GM23338 (cell line): Measurements from ENCODE around the gene STAT5B. TPM values are rescaled to one million over a fixed set of nuclear protein-coding genes. Genes with fewer than 3 reads are reported as not detected.
A peak's percentile ranks its signal among the peaks of the same experiment; 100 is the strongest.
"Not testable (repeated sequence)": the region's sequence is repeated elsewhere in the genome, so short reads cannot be mapped to it uniquely, and the experiment has no call there.

Experiments
- ATAC-seq: fragments of 200-7000 bp; cut with Tn5 transposase; 3 replicates; pipeline ENCODE4 v1.9.1; 2020
- DNase-seq: peaks from one replicate; pipeline ENCODE4 v3.0.0-alpha.2; 2015; ENCODE audit warnings: low spot score
- H2AFZ ChIP-seq: fragments of 200-600 bp; sonication (generic); 2 replicates; pipeline ENCODE4 v1.8.0; 2016; ENCODE audit warnings: antibody characterized with exemption, mild to moderate bottlenecking, moderate library complexity
- H3F3A ChIP-seq: fragments of 200-600 bp; sonication (generic); replicated peaks from 2 replicates; pipeline ENCODE4 v1.8.0; 2017; ENCODE audit warnings: antibody characterized with exemption, mixed run types, low read depth
- H3K27ac ChIP-seq: fragments of 200-600 bp; sonication (generic); 2 replicates; pipeline ENCODE4 v1.6.1; 2016; ENCODE audit warnings: low read depth
- H3K27me3 ChIP-seq: fragments of 200-600 bp; sonication (generic); 2 replicates; pipeline ENCODE4 v1.8.0; 2016; ENCODE audit warnings: mild to moderate bottlenecking, mixed run types, moderate library complexity; ENCODE audit not compliant: insufficient read depth
- H3K36me3 ChIP-seq: fragments of 200-600 bp; sonication (generic); 2 replicates; pipeline ENCODE4 v1.8.0; 2016; ENCODE audit warnings: mild to moderate bottlenecking; ENCODE audit not compliant: insufficient read depth
- H3K4me1 ChIP-seq: fragments of 200-600 bp; sonication (generic); 2 replicates; pipeline ENCODE4 v1.8.0; 2016; ENCODE audit warnings: mild to moderate bottlenecking, moderate library complexity; ENCODE audit not compliant: insufficient read depth
- H3K4me2 ChIP-seq: fragments of 200-600 bp; sonication (generic); 2 replicates; pipeline ENCODE4 v1.7.1; 2017; ENCODE audit warnings: mixed run types
- H3K4me3 ChIP-seq: fragments of 200-600 bp; sonication (generic); 2 replicates; pipeline ENCODE4 v1.6.1; 2016; ENCODE audit warnings: mixed run types
- H3K79me2 ChIP-seq: fragments of 200-600 bp; sonication (generic); replicated peaks from 2 replicates; pipeline ENCODE4 v1.8.0; 2017; ENCODE audit warnings: mild to moderate bottlenecking; ENCODE audit not compliant: insufficient read depth
- H3K9me2 ChIP-seq: fragments of 200-600 bp; sonication (generic); 2 replicates; pipeline ENCODE4 v1.8.0; 2017; ENCODE audit not compliant: insufficient read depth
- H4K20me1 ChIP-seq: fragments of 200-600 bp; sonication (generic); replicated peaks from 2 replicates; pipeline ENCODE4 v1.8.0; 2017; ENCODE audit warnings: mild to moderate bottlenecking; ENCODE audit not compliant: insufficient read depth
- H3K27ac Mint-ChIP-seq: 2 replicates; pipeline ENCODE4 v1.8.0; 2020; ENCODE audit warnings: inconsistent platforms, mild to moderate bottlenecking, moderate library complexity, mixed read lengths
- H3K27me3 Mint-ChIP-seq: 3 replicates; pipeline ENCODE4 v1.8.0; 2022; ENCODE audit warnings: low read depth, mild to moderate bottlenecking, moderate library complexity, mixed read lengths, inconsistent platforms; ENCODE audit not compliant: insufficient read depth, poor library complexity
- H3K36me3 Mint-ChIP-seq: 3 replicates; pipeline ENCODE4 v1.8.0; 2021; ENCODE audit warnings: low read depth, mild to moderate bottlenecking, inconsistent platforms, moderate library complexity, mixed read lengths
- H3K4me1 Mint-ChIP-seq: 3 replicates; pipeline ENCODE4 v1.8.0; 2020; ENCODE audit warnings: mild to moderate bottlenecking, inconsistent platforms, mixed read lengths
- H3K4me3 Mint-ChIP-seq: 3 replicates; pipeline ENCODE4 v1.8.0; 2021; ENCODE audit warnings: moderate library complexity, mild to moderate bottlenecking, inconsistent platforms, mixed read lengths
- H3K9me3 Mint-ChIP-seq: 3 replicates; pipeline ENCODE4 v1.8.0; 2020; ENCODE audit warnings: moderate library complexity, mild to moderate bottlenecking, inconsistent platforms, mixed read lengths
- CTCF ChIP-seq, 2 experiments: fragments of 200-600 bp in 1 of 2; sonication (generic) in 1 of 2; conservative IDR thresholded peaks; 2 replicates each; pipeline versions ENCODE4 v1.5.1 to v1.6.1; 2016 to 2017; ENCODE audit warnings: antibody characterized with exemption in 2 of 2, low read depth in 2 of 2, mild to moderate bottlenecking in 2 of 2, moderate library complexity in 1 of 2
- JUNB ChIP-seq: IDR thresholded peaks from one replicate; pipeline ENCODE4 v1.6.1; 2016; ENCODE audit warnings: antibody characterized with exemption; ENCODE audit not compliant: unreplicated experiment
- ZNF462 ChIP-seq: fragments of 250-450 bp; sonication (Bioruptor Pico); IDR thresholded peaks from 2 replicates; pipeline ENCODE4 v1.5.0; 2020; ENCODE audit warnings: mild to moderate bottlenecking, moderate library complexity
- polyA plus RNA-seq: library from polyadenylated mRNA; unstranded; fragments of >200 nt; fragmentation: Nextera tagmentation; extraction: Ambion mirVana; gene quantifications from 2 replicates; pipeline ENCODE4 v1.2.1, GENCODE V29; 2016
- total RNA-seq: library from RNA; depleted of rRNA; stranded (reverse); fragments of >200 nt; shearing (Covaris generic); gene quantifications from 2 replicates; pipeline ENCODE4 v1.2.3, GENCODE V29; 2014

STAT5B gene
- total and polyA plus RNA-seq, 2 experiments from 2014 or later: 13.9 to 60.5 TPM

GRCh38 chr17:42301022-42301421 is 24.8 kb upstream of the STAT5B start (continued):
- no peak for TF ChIP-seq ZNF462
- no peak for TF ChIP-seq CTCF (conservative IDR thresholded peaks at IDR 0.05; ENCODE audit: low read depth in 2 of 2)
- no peak for TF ChIP-seq JUNB

- not testable (repeated sequence) for H3K4me1 ChIP-seq, H2AFZ ChIP-seq, H3K27ac Mint-ChIP-seq, H3K27ac ChIP-seq, H3K4me2 ChIP-seq, H3K27me3 ChIP-seq, H3K9me3 Mint-ChIP-seq, H3K79me2 ChIP-seq, DNase-seq, H3K4me3 ChIP-seq, H3K9me2 ChIP-seq, H3K36me3 Mint-ChIP-seq, H3F3A ChIP-seq, H3K36me3 ChIP-seq, H4K20me1 ChIP-seq, H3K4me1 Mint-ChIP-seq, H3K4me3 Mint-ChIP-seq
- peak; percentile 67 for ATAC-seq
- peaks cover 21% of the 10 kb centered on the region for H3K27me3 Mint-ChIP-seq
Observed at GRCh38 chr17:42299913-42300312, 23.7 kb upstream of the STAT5B start.

GRCh38 chr17:42299361-42299760 is 23.2 kb upstream of the STAT5B start:
- not testable (repeated sequence) for H3K27ac ChIP-seq, H3K36me3 Mint-ChIP-seq, H3F3A ChIP-seq, H3K4me3 ChIP-seq, H4K20me1 ChIP-seq, H3K79me2 ChIP-seq, ATAC-seq, H3K4me1 Mint-ChIP-seq, H3K9me3 Mint-ChIP-seq, H3K27ac Mint-ChIP-seq, H2AFZ ChIP-seq, H3K27me3 ChIP-seq, DNase-seq, H3K4me2 ChIP-seq, H3K4me3 Mint-ChIP-seq, H3K4me1 ChIP-seq, H3K9me2 ChIP-seq, H3K36me3 ChIP-seq
- peaks cover 16% of the 10 kb centered on the region for H3K27me3 Mint-ChIP-seq

- DNase-seq, H3K4me3 ChIP-seq, H3K9me3 Mint-ChIP-seq, H3K4me1 Mint-ChIP-seq, H3K4me3 Mint-ChIP-seq, ATAC-seq, H3F3A ChIP-seq, H3K36me3 ChIP-seq, H3K27me3 ChIP-seq, H4K20me1 ChIP-seq, H3K4me2 ChIP-seq, H2AFZ ChIP-seq, H3K27me3 Mint-ChIP-seq, H3K4me1 ChIP-seq, H3K36me3 Mint-ChIP-seq, H3K9me2 ChIP-seq, H3K27ac ChIP-seq, H3K27ac Mint-ChIP-seq, H3K79me2 ChIP-seq: not testable (repeated sequence)
Observed at GRCh38 chr17:42297775-42298174, 21.6 kb upstream of the STAT5B start.
